ENCODE results near the gene TMPRSS6. TPM values are rescaled to one million over a fixed set of nuclear protein-coding genes. Genes with fewer than 3 reads are reported as not detected.
A peak's percentile ranks its signal among the peaks of the same experiment; 100 is the strongest.

TMPRSS6 gene
- total RNA-seq, 2 donors from 2014 or later, result 0.22 to 0.31 TPM

DNA sequence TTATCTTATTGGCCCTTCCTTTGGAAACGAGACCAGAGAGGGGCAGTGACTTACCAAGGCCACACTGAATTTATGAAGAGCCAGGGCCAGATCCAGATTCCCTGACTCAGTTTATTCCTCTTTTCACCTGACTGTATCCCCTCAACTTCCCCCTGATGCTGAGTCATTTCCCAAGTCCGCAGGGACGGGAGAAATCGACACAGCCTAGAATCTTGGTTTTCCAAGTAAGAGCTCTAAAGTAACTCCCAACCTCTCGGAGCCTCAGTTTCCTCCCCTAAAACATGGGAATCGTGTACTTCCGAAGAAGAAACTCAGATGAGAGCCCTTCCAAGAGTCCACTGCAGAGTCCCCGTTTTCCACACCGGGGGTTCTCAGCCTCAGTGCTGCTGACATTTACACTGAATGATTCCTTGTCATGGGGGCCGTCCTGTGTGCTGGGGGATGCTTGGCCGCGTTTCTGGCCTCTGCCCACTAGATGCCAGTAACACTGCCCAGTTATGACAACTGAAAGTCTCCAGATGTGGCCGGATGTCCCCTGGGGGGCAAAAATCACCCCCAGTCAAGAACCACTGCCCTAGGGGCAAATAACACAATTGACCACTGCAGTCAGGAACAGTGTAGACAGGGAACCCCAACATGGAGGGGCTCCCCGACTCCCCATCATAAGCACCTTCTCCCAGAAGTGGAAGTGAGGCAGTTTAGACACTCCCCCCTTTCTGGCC, 78.8 kb downstream of the TMPRSS6 start:
- peaks cover 27% of the 10 kb centered on the region for H3K36me3 Mint-ChIP-seq (ENCODE audit: low read depth)
- Histone ChIP-seq H3K36me3 (ENCODE audit: control insufficient read depth, insufficient read depth, low read length) (peaks cover 13% of the 10 kb centered on the region), H3K4me1 (ENCODE audit: control insufficient read depth, insufficient read depth, low read length) (no peaks in the 10 kb centered on the region), H3K4me3 (ENCODE audit: low read length) (no peak overlapping the region), H3K27ac (ENCODE audit: low read depth, low read length) (no peak overlapping the region), H3K9ac (ENCODE audit: extremely low read depth, low read length, poor library complexity, severe bottlenecking) (no peak overlapping the region), H3K27me3 (ENCODE audit: control insufficient read depth, insufficient read depth, low read length, poor library complexity, severe bottlenecking) (no peaks in the 10 kb centered on the region), H3K9me3 (ENCODE audit: control insufficient read depth, low read length) (no peaks in the 10 kb centered on the region)
- peak overlapping the region; percentile 48 for H3K27ac Mint-ChIP-seq
- H3K4me1 Mint-ChIP-seq, result peaks cover 19% of the 10 kb centered on the region
- no peak overlapping the region for H3K4me3 Mint-ChIP-seq
- H3K9me3 Mint-ChIP-seq, result no peaks in the 10 kb centered on the region
- no peaks in the 10 kb centered on the region for H3K27me3 Mint-ChIP-seq (ENCODE audit: insufficient read depth)
- TF ChIP-seq, protein P1, sequence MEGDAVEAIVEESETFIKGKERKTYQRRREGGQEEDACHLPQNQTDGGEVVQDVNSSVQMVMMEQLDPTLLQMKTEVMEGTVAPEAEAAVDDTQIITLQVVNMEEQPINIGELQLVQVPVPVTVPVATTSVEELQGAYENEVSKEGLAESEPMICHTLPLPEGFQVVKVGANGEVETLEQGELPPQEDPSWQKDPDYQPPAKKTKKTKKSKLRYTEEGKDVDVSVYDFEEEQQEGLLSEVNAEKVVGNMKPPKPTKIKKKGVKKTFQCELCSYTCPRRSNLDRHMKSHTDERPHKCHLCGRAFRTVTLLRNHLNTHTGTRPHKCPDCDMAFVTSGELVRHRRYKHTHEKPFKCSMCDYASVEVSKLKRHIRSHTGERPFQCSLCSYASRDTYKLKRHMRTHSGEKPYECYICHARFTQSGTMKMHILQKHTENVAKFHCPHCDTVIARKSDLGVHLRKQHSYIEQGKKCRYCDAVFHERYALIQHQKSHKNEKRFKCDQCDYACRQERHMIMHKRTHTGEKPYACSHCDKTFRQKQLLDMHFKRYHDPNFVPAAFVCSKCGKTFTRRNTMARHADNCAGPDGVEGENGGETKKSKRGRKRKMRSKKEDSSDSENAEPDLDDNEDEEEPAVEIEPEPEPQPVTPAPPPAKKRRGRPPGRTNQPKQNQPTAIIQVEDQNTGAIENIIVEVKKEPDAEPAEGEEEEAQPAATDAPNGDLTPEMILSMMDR (conservative IDR thresholded peaks at IDR 0.05), result peak; percentile 46
- 84 to 88% methylated on average over 10 to 14 of the region's 14 CpGs for WGBS, 2 experiments (ENCODE audit: insufficient coverage in 1 of 2, insufficient read length in 1 of 2)
- DNase-seq, result peak; percentile 64

GRCh38 chr22:37028692-37029674, 80.5 kb downstream of the TMPRSS6 start:
- Mint-ChIP-seq H3K27ac (no peak overlapping the region), H3K36me3 (ENCODE audit: low read depth) (peaks cover 38% of the 10 kb centered on the region), H3K9me3 (no peaks in the 10 kb centered on the region), H3K4me3 (no peak overlapping the region), H3K4me1 (peaks cover 19% of the 10 kb centered on the region), H3K27me3 (ENCODE audit: insufficient read depth) (no peaks in the 10 kb centered on the region)
- H3K4me3 ChIP-seq (ENCODE audit: low read length), result no peak overlapping the region
- WGBS, 2 experiments (ENCODE audit: insufficient coverage in 1 of 2, insufficient read length in 1 of 2), result 94 to 100% methylated on average over 10 to 22 of the region's 22 CpGs
- no peak overlapping the region for H3K9ac ChIP-seq (ENCODE audit: extremely low read depth, low read length, poor library complexity, severe bottlenecking)
- peaks cover 24% of the 10 kb centered on the region for H3K36me3 ChIP-seq (ENCODE audit: control insufficient read depth, insufficient read depth, low read length)
- no peaks in the 10 kb centered on the region for H3K9me3 ChIP-seq (ENCODE audit: control insufficient read depth, low read length)
- H3K4me1 ChIP-seq (ENCODE audit: control insufficient read depth, insufficient read depth, low read length), result no peaks in the 10 kb centered on the region
- no peak overlapping the region for H3K27ac ChIP-seq (ENCODE audit: low read depth, low read length)
- DNase-seq, result no peak
- TF ChIP-seq, protein P1 (conservative IDR thresholded peaks at IDR 0.05), result no peak
- H3K27me3 ChIP-seq (ENCODE audit: control insufficient read depth, insufficient read depth, low read length, poor library complexity, severe bottlenecking), result no peaks in the 10 kb centered on the region

- Mint-ChIP-seq H3K27me3 (ENCODE audit: insufficient read depth) (no peaks in the 10 kb centered on the region), H3K4me3 (no peak overlapping the region), H3K9me3 (no peaks in the 10 kb centered on the region), H3K36me3 (ENCODE audit: low read depth) (peaks cover 38% of the 10 kb centered on the region), H3K27ac (no peak overlapping the region), H3K4me1 (peaks cover 7% of the 10 kb centered on the region)
- Histone ChIP-seq H3K27me3 (ENCODE audit: control insufficient read depth, insufficient read depth, low read length, poor library complexity, severe bottlenecking) (no peaks in the 10 kb centered on the region), H3K4me3 (ENCODE audit: low read length) (no peak overlapping the region), H3K27ac (ENCODE audit: low read depth, low read length) (no peak overlapping the region), H3K36me3 (ENCODE audit: control insufficient read depth, insufficient read depth, low read length) (peaks cover 24% of the 10 kb centered on the region), H3K9me3 (ENCODE audit: control insufficient read depth, low read length) (no peaks in the 10 kb centered on the region), H3K4me1 (ENCODE audit: control insufficient read depth, insufficient read depth, low read length) (no peaks in the 10 kb centered on the region), H3K9ac (ENCODE audit: extremely low read depth, low read length, poor library complexity, severe bottlenecking) (no peak overlapping the region)
- 93 to 96% methylated on average over 4 to 7 of the region's 7 CpGs for WGBS, 2 experiments (ENCODE audit: insufficient coverage in 1 of 2, insufficient read length in 1 of 2)
- DNase-seq, result no peak
- TF ChIP-seq, protein P1 (conservative IDR thresholded peaks at IDR 0.05), result no peak
These were observed 82.0 kb downstream of the TMPRSS6 start for GRCh38 chr22:37027556-37027955.

Measured in endodermal cell (in vitro differentiated cells).